Measurements from ENCODE around the gene TNFAIP2. TPM values are rescaled to one million over a fixed set of nuclear protein-coding genes. Genes with fewer than 3 reads are reported as not detected.

Gene TNFAIP2
- total RNA-seq, 1 experiment from 2014 or later = 87.3 TPM

DNA sequence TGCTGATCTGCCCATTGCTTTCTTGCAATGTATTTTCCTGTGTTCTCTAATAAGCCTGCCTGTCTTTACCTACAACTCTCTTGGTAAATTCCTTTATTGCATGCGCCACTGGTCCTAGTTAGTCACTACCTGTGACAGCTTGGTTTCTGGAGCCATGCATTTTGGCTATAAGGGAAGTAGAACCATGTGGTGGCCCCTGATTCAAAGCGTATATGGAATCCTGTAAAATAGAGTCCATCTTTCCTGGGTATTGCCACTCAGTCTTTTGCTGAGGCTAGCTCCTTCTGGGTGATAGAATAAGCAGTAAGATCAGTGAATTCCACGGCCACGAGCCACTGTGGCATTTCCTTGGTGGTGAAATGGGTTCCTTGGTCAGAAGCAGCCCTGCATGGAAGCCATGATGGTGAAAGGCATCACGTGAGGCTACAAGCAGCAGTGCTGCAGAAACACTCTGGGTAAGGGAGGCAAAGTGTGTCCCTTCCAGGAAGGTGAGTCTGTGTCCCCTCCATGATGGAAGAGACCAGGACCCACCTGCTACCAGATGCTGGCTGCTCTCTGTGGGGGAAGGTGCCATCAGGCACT, 19.6 kb downstream of the TNFAIP2 start:
- peaks cover 18% of the 10 kb centered on the region for H3K4me1 ChIP-seq (ENCODE audit: insufficient read depth, low read length)
- H2AFZ ChIP-seq (ENCODE audit: low read length) = no peak overlapping the region
- H3K9me3 ChIP-seq (ENCODE audit: low read length) = no peaks in the 10 kb centered on the region
- ATAC-seq = no peak
- intact Hi-C loops (cut with micrococcal nuclease) = loop anchor here (5.0 kb wide), 2 partner anchors 36 to 44 kb away; no protein-coding TSS in a partner anchor
- H3K36me3 ChIP-seq (ENCODE audit: low read depth, low read length) = no peaks in the 10 kb centered on the region
- H3K9ac ChIP-seq (ENCODE audit: low read length) = no peak overlapping the region
- peak overlapping the region; percentile 4; the same call in 1 of the 2 replicates for H3K27ac ChIP-seq (ENCODE audit: low read length)
- H4K20me1 ChIP-seq (ENCODE audit: low read length) = no peaks in the 10 kb centered on the region
- ChIA-PET POLR2A (ENCODE audit: unreplicated experiment) (no interaction called here), CTCF (interaction anchor here (0.6 to 0.7 kb wide), 2 partner anchors 134 to 185 kb away, joined by 4 to 7 read pairs; no protein-coding TSS in a partner anchor)
- no peaks in the 10 kb centered on the region for H3F3A ChIP-seq (ENCODE audit: low read length, unreplicated experiment)
- H3K4me3 ChIP-seq (ENCODE audit: low read length) = no peak overlapping the region
- no TSS peak for BruUV-seq (replicated peaks)
- no peaks in the 10 kb centered on the region for H3K27me3 ChIP-seq (ENCODE audit: low read length)
- 0 out of 2 replicates have a peak overlapping the region, but pooled peaks have one; percentile 3 for H3K4me2 ChIP-seq (ENCODE audit: low read length)
- H3K9me2 ChIP-seq (replicated peaks; ENCODE audit: low read length) = no peaks in the 10 kb centered on the region
- H3K79me2 ChIP-seq (ENCODE audit: low read length) = no peaks in the 10 kb centered on the region
- TF ChIP-seq, protein P1, sequence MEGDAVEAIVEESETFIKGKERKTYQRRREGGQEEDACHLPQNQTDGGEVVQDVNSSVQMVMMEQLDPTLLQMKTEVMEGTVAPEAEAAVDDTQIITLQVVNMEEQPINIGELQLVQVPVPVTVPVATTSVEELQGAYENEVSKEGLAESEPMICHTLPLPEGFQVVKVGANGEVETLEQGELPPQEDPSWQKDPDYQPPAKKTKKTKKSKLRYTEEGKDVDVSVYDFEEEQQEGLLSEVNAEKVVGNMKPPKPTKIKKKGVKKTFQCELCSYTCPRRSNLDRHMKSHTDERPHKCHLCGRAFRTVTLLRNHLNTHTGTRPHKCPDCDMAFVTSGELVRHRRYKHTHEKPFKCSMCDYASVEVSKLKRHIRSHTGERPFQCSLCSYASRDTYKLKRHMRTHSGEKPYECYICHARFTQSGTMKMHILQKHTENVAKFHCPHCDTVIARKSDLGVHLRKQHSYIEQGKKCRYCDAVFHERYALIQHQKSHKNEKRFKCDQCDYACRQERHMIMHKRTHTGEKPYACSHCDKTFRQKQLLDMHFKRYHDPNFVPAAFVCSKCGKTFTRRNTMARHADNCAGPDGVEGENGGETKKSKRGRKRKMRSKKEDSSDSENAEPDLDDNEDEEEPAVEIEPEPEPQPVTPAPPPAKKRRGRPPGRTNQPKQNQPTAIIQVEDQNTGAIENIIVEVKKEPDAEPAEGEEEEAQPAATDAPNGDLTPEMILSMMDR (conservative IDR thresholded peaks at IDR 0.05; ENCODE audit: low read depth, low read length) = no peak
- TF ChIP-seq EZH2phosphoT487 (IDR thresholded peaks at IDR 0.05; ENCODE audit: borderline replicate concordance, low read length) = no peak
- TF ChIP-seq EZH2 (IDR thresholded peaks at IDR 0.05; ENCODE audit: low read length, unreplicated experiment) = no peak
- DNase-seq = no peak

DNA sequence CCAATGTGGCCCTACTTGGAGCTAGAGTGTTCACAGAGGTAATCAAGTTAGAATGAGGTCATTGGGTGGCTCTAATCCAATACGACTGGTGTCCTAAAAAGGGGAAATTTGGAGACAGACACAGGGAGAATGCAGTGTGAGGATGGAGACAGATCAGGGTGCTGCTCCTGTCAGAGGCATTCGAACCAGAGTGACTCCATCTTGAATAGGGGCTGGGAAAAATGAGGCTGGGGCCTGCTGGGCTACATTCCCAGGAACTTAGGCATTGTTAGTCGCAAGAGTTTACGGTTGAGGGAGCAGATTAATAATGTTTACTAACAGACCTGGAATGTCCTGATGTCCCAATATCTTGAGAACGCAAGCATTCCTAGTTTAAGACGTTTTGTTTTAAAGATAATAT, 20.2 kb downstream of the TNFAIP2 start:
- Histone ChIP-seq H4K20me1 (ENCODE audit: low read length) (no peaks in the 10 kb centered on the region), H3K4me3 (ENCODE audit: low read length) (no peak overlapping the region), H3K4me1 (ENCODE audit: insufficient read depth, low read length) (peaks cover 25% of the 10 kb centered on the region), H3K9me2 (replicated peaks; ENCODE audit: low read length) (no peaks in the 10 kb centered on the region), H3K9me3 (ENCODE audit: low read length) (no peaks in the 10 kb centered on the region), H3F3A (ENCODE audit: low read length, unreplicated experiment) (no peaks in the 10 kb centered on the region), H3K27ac (ENCODE audit: low read length) (peak overlapping the region; percentile 4; the same call in 1 of the 2 replicates), H2AFZ (ENCODE audit: low read length) (no peak overlapping the region), H3K36me3 (ENCODE audit: low read depth, low read length) (no peaks in the 10 kb centered on the region), H3K27me3 (ENCODE audit: low read length) (no peaks in the 10 kb centered on the region), H3K9ac (ENCODE audit: low read length) (no peak overlapping the region), H3K4me2 (ENCODE audit: low read length) (peak overlapping the region; percentile 81; the same call in 1 of the 2 replicates), H3K79me2 (ENCODE audit: low read length) (no peaks in the 10 kb centered on the region)
- BruUV-seq (replicated peaks) = no TSS peak
- ChIA-PET POLR2A (ENCODE audit: unreplicated experiment) (no interaction called here), CTCF (no interaction called here)
- no peak for TF ChIP-seq EZH2phosphoT487 (IDR thresholded peaks at IDR 0.05; ENCODE audit: borderline replicate concordance, low read length)
- TF ChIP-seq EZH2 (IDR thresholded peaks at IDR 0.05; ENCODE audit: low read length, unreplicated experiment) = no peak
- TF ChIP-seq, protein P1 (conservative IDR thresholded peaks at IDR 0.05; ENCODE audit: low read depth, low read length) = no peak
- intact Hi-C loops (cut with micrococcal nuclease) = loop anchor here (5.0 kb wide), 2 partner anchors 36 to 44 kb away; no protein-coding TSS in a partner anchor
- ATAC-seq (no peak), DNase-seq (peak; percentile 86)

DNA sequence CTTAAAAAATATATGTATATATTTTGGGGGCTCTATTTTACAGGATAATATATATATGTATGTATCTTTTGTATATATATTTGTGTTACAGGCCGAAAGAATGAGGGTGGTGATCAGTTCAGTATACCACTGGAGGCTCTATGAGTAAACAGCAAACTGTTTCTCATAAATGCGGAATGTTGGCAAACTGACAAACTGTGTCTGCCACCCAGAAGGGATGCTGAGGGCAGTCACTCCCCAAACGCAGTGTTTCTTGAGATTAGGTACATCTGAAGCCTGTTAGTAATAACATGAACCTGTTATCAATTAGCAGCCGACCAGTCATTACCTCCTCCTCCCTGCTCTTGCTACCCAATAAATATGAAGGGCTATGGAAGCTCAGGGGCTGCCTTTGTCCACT, 20.8 kb downstream of the TNFAIP2 start:
- ChIA-PET POLR2A (ENCODE audit: unreplicated experiment) (no interaction called here), CTCF (no interaction called here)
- peak; percentile 52 for ATAC-seq
- TF ChIP-seq EZH2 (IDR thresholded peaks at IDR 0.05; ENCODE audit: low read length, unreplicated experiment) (no peak), EZH2phosphoT487 (IDR thresholded peaks at IDR 0.05; ENCODE audit: borderline replicate concordance, low read length) (no peak)
- TF ChIP-seq, protein P1 (conservative IDR thresholded peaks at IDR 0.05; ENCODE audit: low read depth, low read length) = no peak
- peak overlapping the region; percentile 49 for H3K27ac ChIP-seq (ENCODE audit: low read length)
- peak overlapping the region; percentile 36; the same call in 1 of the 2 replicates for H3K4me3 ChIP-seq (ENCODE audit: low read length)
- DNase-seq = peak; percentile 98
- no peak overlapping the region for H3K9ac ChIP-seq (ENCODE audit: low read length)
- H3K9me2 ChIP-seq (replicated peaks; ENCODE audit: low read length) = no peaks in the 10 kb centered on the region
- H3K4me1 ChIP-seq (ENCODE audit: insufficient read depth, low read length) = peaks cover 28% of the 10 kb centered on the region
- peak overlapping the region; percentile 81 for H3K4me2 ChIP-seq (ENCODE audit: low read length)
- H3K27me3 ChIP-seq (ENCODE audit: low read length) = no peaks in the 10 kb centered on the region
- no peaks in the 10 kb centered on the region for H3F3A ChIP-seq (ENCODE audit: low read length, unreplicated experiment)
- BruUV-seq (replicated peaks) = no TSS peak
- H3K9me3 ChIP-seq (ENCODE audit: low read length) = no peaks in the 10 kb centered on the region
- H3K79me2 ChIP-seq (ENCODE audit: low read length) = no peaks in the 10 kb centered on the region
- H2AFZ ChIP-seq (ENCODE audit: low read length) = peak overlapping the region; percentile 41; the same call in 1 of the 2 replicates
- no peaks in the 10 kb centered on the region for H3K36me3 ChIP-seq (ENCODE audit: low read depth, low read length)
- intact Hi-C loops (cut with micrococcal nuclease) = loop anchor here (5.0 kb wide), 2 partner anchors 37 to 43 kb away; no protein-coding TSS in a partner anchor
- H4K20me1 ChIP-seq (ENCODE audit: low read length) = no peaks in the 10 kb centered on the region

Measured in PC-3 (cell line).